H1 (cell line): ENCODE data around the gene EIF4A3. TPM values are rescaled to one million over a fixed set of nuclear protein-coding genes. Genes with fewer than 3 reads are reported as not detected.

Source experiments
- CTCF ChIA-PET: fragments of 300-600 bp; sonication (Branson Sonifier 250); formaldehyde crosslinking; loops from one replicate; lab custom pipeline; 2021; ENCODE audit not compliant: partially characterized antibody; lab: Charles Lee
- POLR2A ChIA-PET: fragments of 300-600 bp; sonication (Branson Sonifier 250); formaldehyde crosslinking; loops from one replicate; lab custom pipeline; 2021; ENCODE audit warnings: inconsistent platforms; ENCODE audit not compliant: partially characterized antibody; lab: Charles Lee
- DNase-seq, 2 experiments: peaks; one replicate each; pipeline versions ENCODE4 v3.0.0 to v3.0.0-alpha.2; 2010 to 2022; ENCODE audit warnings: low spot score in 2 of 2, low read depth in 1 of 2, mixed read lengths in 1 of 2
- FAIRE-seq: peaks from 2 replicates; lab custom pipeline; 2011; peaks lifted over from hg19 to GRCh38; lab: Jason Lieb, UNC
- H2AFZ ChIP-seq: 2 replicates; pipeline ENCODE4 v1.8.1; 2012; ENCODE audit warnings: low read length, inconsistent platforms
- H2AK5ac ChIP-seq: 2 replicates; pipeline ENCODE4 v1.6.1; 2013; ENCODE audit warnings: low read depth, low read length
- H2BK120ac ChIP-seq: replicated peaks from 2 replicates; pipeline ENCODE3; 2013; ENCODE audit warnings: low read depth, low read length, inconsistent platforms
- H2BK12ac ChIP-seq: 2 replicates; pipeline ENCODE4 v1.6.1; 2013; ENCODE audit warnings: low read depth, low read length
- H2BK15ac ChIP-seq: 2 replicates; pipeline ENCODE4 v1.6.1; 2013; ENCODE audit warnings: low read length
- H2BK20ac ChIP-seq: 2 replicates; pipeline ENCODE4 v1.6.1; 2013; ENCODE audit warnings: low read length
- H2BK5ac ChIP-seq: 2 replicates; pipeline ENCODE4 v1.6.1; 2013; ENCODE audit warnings: low read depth, low read length
- H3K14ac ChIP-seq: 2 replicates; pipeline ENCODE4 v1.6.1; 2013; ENCODE audit warnings: inconsistent platforms; ENCODE audit not compliant: insufficient read length
- H3K18ac ChIP-seq: 2 replicates; pipeline ENCODE4 v1.6.1; 2013; ENCODE audit warnings: low read length; ENCODE audit errors: extremely low read depth
- H3K23ac ChIP-seq: 2 replicates; pipeline ENCODE4 v1.6.1; 2013; ENCODE audit warnings: inconsistent platforms; ENCODE audit not compliant: insufficient read length
- H3K23me2 ChIP-seq: 2 replicates; pipeline ENCODE4 v1.6.1; 2013; ENCODE audit warnings: low read depth, low read length
- H3K27ac ChIP-seq: 2 replicates; pipeline ENCODE4 v1.6.1; 2011; ENCODE audit warnings: low read depth, low read length, inconsistent platforms
- H3K27me3 ChIP-seq, 4 experiments: replicated peaks in 1 of 4; 1 replicate in 1 of 4; 2 replicates in 3 of 4; pipeline versions ENCODE4 v1.6.1 to v1.8.1; 2011 to 2013; ENCODE audit warnings: low read length in 3 of 4, mild to moderate bottlenecking in 3 of 4, inconsistent platforms in 2 of 4, mixed read lengths in 2 of 4, moderate library complexity in 1 of 4; ENCODE audit not compliant: control insufficient read depth in 3 of 4, insufficient read depth in 3 of 4; ENCODE audit errors: extremely low read depth in 1 of 4
- H3K36me3 ChIP-seq, 4 experiments: 2 replicates each; pipeline versions ENCODE4 v1.6.1 to v1.8.1; 2011 to 2013; ENCODE audit warnings: mild to moderate bottlenecking in 4 of 4, low read length in 3 of 4, moderate library complexity in 2 of 4, control low read depth in 1 of 4, inconsistent platforms in 1 of 4; ENCODE audit not compliant: insufficient read depth in 4 of 4, control insufficient read depth in 2 of 4
- H3K4ac ChIP-seq: replicated peaks from 2 replicates; pipeline ENCODE3; 2013; ENCODE audit warnings: low read length, low read depth, mixed read lengths, inconsistent platforms; ENCODE audit not compliant: insufficient read length
- H3K4me1 ChIP-seq, 4 experiments: replicated peaks in 1 of 4; 1 replicate in 1 of 4; 2 replicates in 3 of 4; pipeline versions ENCODE4 v1.6.1 to v1.8.1; 2011 to 2013; ENCODE audit warnings: low read length in 3 of 4, inconsistent platforms in 2 of 4, mixed read lengths in 1 of 4; ENCODE audit not compliant: insufficient read depth in 4 of 4, control insufficient read depth in 3 of 4
- H3K4me2 ChIP-seq, 2 experiments: 2 replicates each; pipeline versions ENCODE4 v1.6.1 to v1.8.1; 2011 to 2013; ENCODE audit warnings: low read depth in 2 of 2, low read length in 2 of 2, control low read depth in 1 of 2, inconsistent platforms in 1 of 2, mild to moderate bottlenecking in 1 of 2; ENCODE audit not compliant: insufficient read depth in 1 of 2
- H3K4me3 ChIP-seq, 4 experiments: fragments of 200-600, 300-600 bp in 1 of 4; sonication (generic), shearing (Covaris generic), sonication (Bioruptor Twin) in 1 of 4; 2 replicates each; pipeline versions ENCODE4 v1.5.1 to v1.8.1; 2011 to 2016; ENCODE audit warnings: low read length in 4 of 4, low read depth in 3 of 4, control low read depth in 2 of 4, inconsistent platforms in 2 of 4, mild to moderate bottlenecking in 2 of 4, mixed read lengths in 1 of 4, moderate library complexity in 1 of 4; ENCODE audit not compliant: insufficient read depth in 2 of 4; ENCODE audit errors: extremely low read depth in 1 of 4
- H3K56ac ChIP-seq: replicated peaks from 2 replicates; pipeline ENCODE3; 2013; ENCODE audit warnings: low read depth, mild to moderate bottlenecking, mixed read lengths, low read length, inconsistent platforms; ENCODE audit not compliant: insufficient read length
- H3K79me1 ChIP-seq: 2 replicates; pipeline ENCODE4 v1.6.1; 2013; ENCODE audit warnings: low read depth, low read length, control low read depth
- H3K79me2 ChIP-seq, 2 experiments: 2 replicates each; pipeline versions ENCODE4 v1.6.1 to v1.8.1; 2012 to 2013; ENCODE audit warnings: low read length in 2 of 2, mild to moderate bottlenecking in 2 of 2, inconsistent platforms in 1 of 2; ENCODE audit not compliant: insufficient read depth in 2 of 2, control insufficient read depth in 1 of 2
- H3K9ac ChIP-seq, 4 experiments: replicated peaks in 1 of 4; 1 replicate in 1 of 4; 2 replicates in 3 of 4; pipeline versions ENCODE4 v1.6.1 to v1.8.1; 2011 to 2013; ENCODE audit warnings: low read depth in 3 of 4, low read length in 3 of 4, control low read depth in 2 of 4, mild to moderate bottlenecking in 2 of 4, moderate library complexity in 2 of 4, inconsistent platforms in 1 of 4; ENCODE audit errors: extremely low read depth in 1 of 4
- H3K9me3 ChIP-seq, 2 experiments: 2 replicates each; pipeline versions ENCODE4 v1.6.1 to v1.8.1; 2012 to 2013; ENCODE audit warnings: mild to moderate bottlenecking in 2 of 2, moderate library complexity in 2 of 2, control low read depth in 1 of 2, inconsistent platforms in 1 of 2, low read depth in 1 of 2, low read length in 1 of 2, mixed read lengths in 1 of 2; ENCODE audit not compliant: insufficient read depth in 2 of 2
- H4K20me1 ChIP-seq, 2 experiments: replicated peaks in 1 of 2; 2 replicates each; pipeline versions ENCODE3 to v1.8.1; 2011 to 2013; ENCODE audit warnings: inconsistent platforms in 2 of 2, low read length in 2 of 2, mild to moderate bottlenecking in 1 of 2; ENCODE audit not compliant: insufficient read depth in 2 of 2, control insufficient read depth in 1 of 2
- H4K5ac ChIP-seq: 2 replicates; pipeline ENCODE4 v1.6.1; 2013; ENCODE audit warnings: low read length, low read depth, mixed read lengths, inconsistent platforms; ENCODE audit not compliant: insufficient read length
- H4K8ac ChIP-seq: 2 replicates; pipeline ENCODE4 v1.8.0; 2013; ENCODE audit warnings: mild to moderate bottlenecking, moderate library complexity, low read length, inconsistent platforms; ENCODE audit not compliant: insufficient read depth; ENCODE audit errors: extremely low read depth
- H4K91ac ChIP-seq: replicated peaks from 2 replicates; pipeline ENCODE3; 2013; ENCODE audit warnings: low read length, mixed read lengths, inconsistent platforms; ENCODE audit not compliant: insufficient read length
- MAX ChIP-seq: IDR thresholded peaks from 2 replicates; pipeline ENCODE4 v1.6.1; 2012; ENCODE audit warnings: inconsistent platforms
- NANOG ChIP-seq: IDR thresholded peaks from 2 replicates; pipeline ENCODE4 v1.6.1; 2011; ENCODE audit warnings: low read length, low read depth, mild to moderate bottlenecking, inconsistent platforms; ENCODE audit not compliant: insufficient read depth, poor library complexity, severe bottlenecking
- RBBP5 ChIP-seq: IDR thresholded peaks from 2 replicates; pipeline ENCODE4 v1.7.1; 2012; ENCODE audit warnings: low read depth, mild to moderate bottlenecking, inconsistent platforms, low read length, moderate library complexity, borderline replicate concordance
- RNF2 ChIP-seq: fragments of 200-900, 300-1000 bp; sonication (generic); IDR thresholded peaks from 2 replicates; pipeline ENCODE4 v1.7.1; 2016; ENCODE audit warnings: borderline replicate concordance, low read depth, mild to moderate bottlenecking, antibody characterized with exemption, low read length; ENCODE audit not compliant: poor library complexity, severe bottlenecking; ENCODE audit errors: missing control alignments
- SP4 ChIP-seq: IDR thresholded peaks from 2 replicates; pipeline ENCODE4 v1.6.1; 2012; ENCODE audit warnings: low read length, inconsistent platforms
- TAF7 ChIP-seq: optimal IDR thresholded peaks from 2 replicates; pipeline ENCODE3; 2011; ENCODE audit warnings: low read depth, mild to moderate bottlenecking, inconsistent platforms, low read length, moderate library complexity, borderline replicate concordance
- WGBS, 2 experiments: shearing (Covaris generic) in 1 of 2; methylation state at CpG; one replicate each; pipeline versions ENCODE4 v1.1.6 to v1.1.7; 2013 to 2015; ENCODE audit warnings: low lambda C conversion rate in 2 of 2, mixed read lengths in 2 of 2, inconsistent platforms in 1 of 2, low coverage in 1 of 2, missing lambda C conversion rate in 1 of 2; ENCODE audit not compliant: insufficient replicate concordance in 2 of 2, insufficient coverage in 1 of 2, insufficient read length in 1 of 2; ENCODE audit errors: extremely low coverage in 1 of 2, missing lambda C conversion rate in 1 of 2; 5-methylcytosine and 5-hydroxymethylcytosine counted together
- long read RNA-seq, 2 experiments: library from RNA in 1 of 2; library from capped mRNA in 1 of 2; stranded (forward); transcript quantifications; one replicate each; pipeline ENCODE4 v2.0.0, GENCODE V29; 2021; ENCODE audit warnings: inconsistent platforms in 1 of 2
- polyA minus RNA-seq, 3 experiments: library from RNA; depleted of rRNA, polyadenylated mRNA; stranded (reverse); fragments of >200 nt; gene quantifications; 1 replicate in 2 of 3; 2 replicates in 1 of 3; pipeline ENCODE4 v1.2.3, GENCODE V29; 2011
- polyA plus RNA-seq, 7 experiments: library from polyadenylated mRNA; depleted of rRNA in 3 of 7; stranded (reverse) in 5 of 7; unstranded in 2 of 7; fragments of >200 nt in 5 of 7; fragments of 200-250 nt in 2 of 7; gene quantifications; 1 replicate in 5 of 7; 2 replicates in 1 of 7; 4 replicates in 1 of 7; pipeline versions ENCODE4 v1.2.1 to v1.2.3, GENCODE V29; 2011 to 2013; ENCODE audit warnings: missing spikeins in 2 of 7, mixed read lengths in 2 of 7
- total RNA-seq: library from RNA; stranded (reverse); fragmentation: NEBNext Ultra II Directional; extraction: Animal tissue kit (Norgen Biotek cat#: 25700); gene quantifications from 2 replicates; pipeline ENCODE4 v1.2.1, GENCODE V29; 2021

Gene EIF4A3
- total RNA-seq (146 and 155 TPM in 2 replicates), polyA plus RNA-seq (2011; rRNA removed) (99.1 and 142 TPM in 2 replicates), polyA minus RNA-seq (2011; rRNA and poly(A)+ RNA removed) (108 and 113 TPM in 2 replicates)
- polyA plus RNA-seq (2011; cell fraction: cytosol; rRNA removed): 140 TPM
- 77.5 TPM for polyA plus RNA-seq (2011; cell fraction: nucleus; rRNA removed)
- polyA plus RNA-seq (2012, experiment 1 of 2): 156 to 184 TPM (median 166 TPM) in 4 replicates
- polyA plus RNA-seq (2012, experiment 2 of 2): 48.6 TPM
- polyA plus RNA-seq (2013, experiment 1 of 2): 81.9 TPM
- polyA plus RNA-seq (2013, experiment 2 of 2): 84.3 TPM
- polyA minus RNA-seq (2011; cell fraction: cytosol; rRNA and poly(A)+ RNA removed): 61.2 TPM
- polyA minus RNA-seq (2011; cell fraction: nucleus; rRNA and poly(A)+ RNA removed): 42.7 TPM
- long read RNA-seq, experiment 1, transcript EIF4A3-208 (4 exons, 697 nt): minor isoform, 6 of 143 reads
- long read RNA-seq, experiment 1, transcript EIF4A3-201 (12 exons, 1,734 nt): major isoform, 93 of 143 reads
- long read RNA-seq, experiment 1, partial matches to known transcripts: 40 of 143 reads
- long read RNA-seq, experiment 1, other reads (novel, unspliced or antisense): 2 of 143 reads
- long read RNA-seq, experiment 2, transcript EIF4A3-201 (12 exons, 1,734 nt): major isoform, 23 of 48 reads
- long read RNA-seq, experiment 2, partial matches to known transcripts: 24 of 48 reads
- long read RNA-seq, experiment 2, other reads (novel, unspliced or antisense): 0 of 48 reads

- peaks cover 22 to 48% of the 10 kb centered on the region in 2 experiments for H3K79me2 ChIP-seq
- peaks cover 17 to 21% (median 19%) of the 10 kb centered on the region in 4 experiments for H3K36me3 ChIP-seq
- peak within 1 kb of the TSS; percentile 88; the same call in 1 of the 2 replicates for H4K8ac ChIP-seq
- no peak for TF ChIP-seq NANOG
- peak; percentile 63 for TF ChIP-seq TAF7
- TF ChIP-seq RBBP5: peak; percentile 46; the same call in 1 of the 2 replicates
- TF ChIP-seq MAX: peak; percentile 76
- no peak for TF ChIP-seq RNF2
- peak; percentile 71; the same call in 1 of the 2 replicates for TF ChIP-seq SP4
Observed at GRCh38 chr17:80147035-80147822, at the start of gene EIF4A3. EIF4A3 (minus strand) TSS chr17:80147128; CDS start chr17:80146961, 167 bp downstream.

More at GRCh38 chr17:80147035-80147822, at the start of gene EIF4A3:
- Histone ChIP-seq H4K5ac (peak within 1 kb of the TSS; percentile 2), H3K18ac (peak within 1 kb of the TSS; percentile 60; the same call in 1 of the 2 replicates), H3K4ac (no peak within 1 kb of the TSS), H2BK15ac (no peak within 1 kb of the TSS), H2BK5ac (no peak within 1 kb of the TSS; the same call in none of the 2 replicates), H3K4me2 (peak within 1 kb of the TSS; percentile 85 to 96), H3K9me3 (no peaks in the 10 kb centered on the region), H3K56ac (peak within 1 kb of the TSS; percentile 83), H3K4me3 (peak within 1 kb of the TSS; percentile 84 to 95 (median 88)), H2AFZ (no peak within 1 kb of the TSS; the same call in 1 of the 2 replicates), H2AK5ac (0 out of 2 replicates have a peak within 1 kb of the TSS, but pooled peaks have one; percentile 9), H3K14ac (no peak within 1 kb of the TSS), H3K23ac (no peak within 1 kb of the TSS), H3K79me1 (peaks cover 17% of the 10 kb centered on the region), H4K20me1 (peaks cover 7 to 25% of the 10 kb centered on the region in 2 experiments), H3K23me2 (peaks cover 11% of the 10 kb centered on the region), H4K91ac (no peak within 1 kb of the TSS), H2BK120ac (no peak within 1 kb of the TSS), H2BK12ac (no peak within 1 kb of the TSS), H3K27ac (peak within 1 kb of the TSS; percentile 83), H2BK20ac (no peak within 1 kb of the TSS), H3K4me1 (peaks cover 2 to 20% (median 6%) of the 10 kb centered on the region in 4 experiments), H3K9ac (peak within 1 kb of the TSS; percentile 84 to 92 (median 88)), H3K27me3 (no peaks in the 10 kb centered on the region; a peak in 2 of 7 replicates)
- FAIRE-seq: peak; percentile 70
- ChIA-PET CTCF (interaction anchor here (0.6 to 1.8 kb wide), 5 partner anchors 28 to 251 kb away, joined by 3 to 7 read pairs (median 3); no protein-coding TSS in a partner anchor), POLR2A (interaction anchor here (0.6 to 4.0 kb wide), 16 partner anchors 13 to 350 kb away, joined by 3 to 17 read pairs (median 4); partner anchors contain the start of genes CBX8 and GAA)
- 3% methylated on average over 71 of the region's 90 CpGs; no CpG with 5 or more reads in 1 of the 2 experiments for WGBS, 2 experiments
- peak; percentile 97 to 98 for DNase-seq
